H1 (cell line): ENCODE data around the gene DSG2. TPM values are rescaled to one million over a fixed set of nuclear protein-coding genes. Genes with fewer than 3 reads are reported as not detected.
A peak's percentile ranks its signal among the peaks of the same experiment; 100 is the strongest.

Experiments
- CTCF ChIA-PET: fragments of 300-600 bp; sonication (Branson Sonifier 250); formaldehyde crosslinking; loops from one replicate; lab custom pipeline; 2021; ENCODE audit not compliant: partially characterized antibody; lab: Charles Lee
- POLR2A ChIA-PET: fragments of 300-600 bp; sonication (Branson Sonifier 250); formaldehyde crosslinking; loops from one replicate; lab custom pipeline; 2021; ENCODE audit warnings: inconsistent platforms; ENCODE audit not compliant: partially characterized antibody; lab: Charles Lee
- DNase-seq, 2 experiments: peaks; one replicate each; pipeline versions ENCODE4 v3.0.0 to v3.0.0-alpha.2; 2010 to 2022; ENCODE audit warnings: low spot score in 2 of 2, low read depth in 1 of 2, mixed read lengths in 1 of 2
- FAIRE-seq: peaks from 2 replicates; lab custom pipeline; 2011; peaks lifted over from hg19 to GRCh38; lab: Jason Lieb, UNC
- H2AFZ ChIP-seq: 2 replicates; pipeline ENCODE4 v1.8.1; 2012; ENCODE audit warnings: low read length, inconsistent platforms
- H2AK5ac ChIP-seq: 2 replicates; pipeline ENCODE4 v1.6.1; 2013; ENCODE audit warnings: low read depth, low read length
- H2BK120ac ChIP-seq: replicated peaks from 2 replicates; pipeline ENCODE3; 2013; ENCODE audit warnings: low read depth, low read length, inconsistent platforms
- H2BK12ac ChIP-seq: 2 replicates; pipeline ENCODE4 v1.6.1; 2013; ENCODE audit warnings: low read depth, low read length
- H2BK15ac ChIP-seq: 2 replicates; pipeline ENCODE4 v1.6.1; 2013; ENCODE audit warnings: low read length
- H2BK20ac ChIP-seq: 2 replicates; pipeline ENCODE4 v1.6.1; 2013; ENCODE audit warnings: low read length
- H2BK5ac ChIP-seq: 2 replicates; pipeline ENCODE4 v1.6.1; 2013; ENCODE audit warnings: low read depth, low read length
- H3K14ac ChIP-seq: 2 replicates; pipeline ENCODE4 v1.6.1; 2013; ENCODE audit warnings: inconsistent platforms; ENCODE audit not compliant: insufficient read length
- H3K18ac ChIP-seq: 2 replicates; pipeline ENCODE4 v1.6.1; 2013; ENCODE audit warnings: low read length; ENCODE audit errors: extremely low read depth
- H3K23ac ChIP-seq: 2 replicates; pipeline ENCODE4 v1.6.1; 2013; ENCODE audit warnings: inconsistent platforms; ENCODE audit not compliant: insufficient read length
- H3K23me2 ChIP-seq: 2 replicates; pipeline ENCODE4 v1.6.1; 2013; ENCODE audit warnings: low read depth, low read length
- H3K27ac ChIP-seq: 2 replicates; pipeline ENCODE4 v1.6.1; 2011; ENCODE audit warnings: low read depth, low read length, inconsistent platforms
- H3K27me3 ChIP-seq, 4 experiments: replicated peaks in 1 of 4; 1 replicate in 1 of 4; 2 replicates in 3 of 4; pipeline versions ENCODE4 v1.6.1 to v1.8.1; 2011 to 2013; ENCODE audit warnings: low read length in 3 of 4, mild to moderate bottlenecking in 3 of 4, inconsistent platforms in 2 of 4, mixed read lengths in 2 of 4, moderate library complexity in 1 of 4; ENCODE audit not compliant: control insufficient read depth in 3 of 4, insufficient read depth in 3 of 4; ENCODE audit errors: extremely low read depth in 1 of 4
- H3K36me3 ChIP-seq, 4 experiments: 2 replicates each; pipeline versions ENCODE4 v1.6.1 to v1.8.1; 2011 to 2013; ENCODE audit warnings: mild to moderate bottlenecking in 4 of 4, low read length in 3 of 4, moderate library complexity in 2 of 4, control low read depth in 1 of 4, inconsistent platforms in 1 of 4; ENCODE audit not compliant: insufficient read depth in 4 of 4, control insufficient read depth in 2 of 4
- H3K4ac ChIP-seq: replicated peaks from 2 replicates; pipeline ENCODE3; 2013; ENCODE audit warnings: low read length, low read depth, mixed read lengths, inconsistent platforms; ENCODE audit not compliant: insufficient read length
- H3K4me1 ChIP-seq, 4 experiments: replicated peaks in 1 of 4; 1 replicate in 1 of 4; 2 replicates in 3 of 4; pipeline versions ENCODE4 v1.6.1 to v1.8.1; 2011 to 2013; ENCODE audit warnings: low read length in 3 of 4, inconsistent platforms in 2 of 4, mixed read lengths in 1 of 4; ENCODE audit not compliant: insufficient read depth in 4 of 4, control insufficient read depth in 3 of 4
- H3K4me2 ChIP-seq, 2 experiments: 2 replicates each; pipeline versions ENCODE4 v1.6.1 to v1.8.1; 2011 to 2013; ENCODE audit warnings: low read depth in 2 of 2, low read length in 2 of 2, control low read depth in 1 of 2, inconsistent platforms in 1 of 2, mild to moderate bottlenecking in 1 of 2; ENCODE audit not compliant: insufficient read depth in 1 of 2
- H3K4me3 ChIP-seq, 4 experiments: fragments of 200-600, 300-600 bp in 1 of 4; sonication (generic), shearing (Covaris generic), sonication (Bioruptor Twin) in 1 of 4; 2 replicates each; pipeline versions ENCODE4 v1.5.1 to v1.8.1; 2011 to 2016; ENCODE audit warnings: low read length in 4 of 4, low read depth in 3 of 4, control low read depth in 2 of 4, inconsistent platforms in 2 of 4, mild to moderate bottlenecking in 2 of 4, mixed read lengths in 1 of 4, moderate library complexity in 1 of 4; ENCODE audit not compliant: insufficient read depth in 2 of 4; ENCODE audit errors: extremely low read depth in 1 of 4
- H3K56ac ChIP-seq: replicated peaks from 2 replicates; pipeline ENCODE3; 2013; ENCODE audit warnings: low read depth, mild to moderate bottlenecking, mixed read lengths, low read length, inconsistent platforms; ENCODE audit not compliant: insufficient read length
- H3K79me1 ChIP-seq: 2 replicates; pipeline ENCODE4 v1.6.1; 2013; ENCODE audit warnings: low read depth, low read length, control low read depth
- H3K79me2 ChIP-seq, 2 experiments: 2 replicates each; pipeline versions ENCODE4 v1.6.1 to v1.8.1; 2012 to 2013; ENCODE audit warnings: low read length in 2 of 2, mild to moderate bottlenecking in 2 of 2, inconsistent platforms in 1 of 2; ENCODE audit not compliant: insufficient read depth in 2 of 2, control insufficient read depth in 1 of 2
- H3K9ac ChIP-seq, 4 experiments: replicated peaks in 1 of 4; 1 replicate in 1 of 4; 2 replicates in 3 of 4; pipeline versions ENCODE4 v1.6.1 to v1.8.1; 2011 to 2013; ENCODE audit warnings: low read depth in 3 of 4, low read length in 3 of 4, control low read depth in 2 of 4, mild to moderate bottlenecking in 2 of 4, moderate library complexity in 2 of 4, inconsistent platforms in 1 of 4; ENCODE audit errors: extremely low read depth in 1 of 4
- H3K9me3 ChIP-seq, 2 experiments: 2 replicates each; pipeline versions ENCODE4 v1.6.1 to v1.8.1; 2012 to 2013; ENCODE audit warnings: mild to moderate bottlenecking in 2 of 2, moderate library complexity in 2 of 2, control low read depth in 1 of 2, inconsistent platforms in 1 of 2, low read depth in 1 of 2, low read length in 1 of 2, mixed read lengths in 1 of 2; ENCODE audit not compliant: insufficient read depth in 2 of 2
- H4K20me1 ChIP-seq, 2 experiments: replicated peaks in 1 of 2; 2 replicates each; pipeline versions ENCODE3 to v1.8.1; 2011 to 2013; ENCODE audit warnings: inconsistent platforms in 2 of 2, low read length in 2 of 2, mild to moderate bottlenecking in 1 of 2; ENCODE audit not compliant: insufficient read depth in 2 of 2, control insufficient read depth in 1 of 2
- H4K5ac ChIP-seq: 2 replicates; pipeline ENCODE4 v1.6.1; 2013; ENCODE audit warnings: low read length, low read depth, mixed read lengths, inconsistent platforms; ENCODE audit not compliant: insufficient read length
- H4K8ac ChIP-seq: 2 replicates; pipeline ENCODE4 v1.8.0; 2013; ENCODE audit warnings: mild to moderate bottlenecking, moderate library complexity, low read length, inconsistent platforms; ENCODE audit not compliant: insufficient read depth; ENCODE audit errors: extremely low read depth
- H4K91ac ChIP-seq: replicated peaks from 2 replicates; pipeline ENCODE3; 2013; ENCODE audit warnings: low read length, mixed read lengths, inconsistent platforms; ENCODE audit not compliant: insufficient read length
- CHD2 ChIP-seq: IDR thresholded peaks from 2 replicates; pipeline ENCODE4 v1.6.1; 2012; ENCODE audit warnings: low read length, improper control_type of control experiment
- E2F6 ChIP-seq: IDR thresholded peaks from 2 replicates; pipeline ENCODE4 v1.6.1; 2012; ENCODE audit warnings: inconsistent platforms
- FOSL1 ChIP-seq: IDR thresholded peaks from 2 replicates; pipeline ENCODE4 v1.6.1; 2011; ENCODE audit warnings: mild to moderate bottlenecking, low read depth, low read length, moderate library complexity; ENCODE audit not compliant: insufficient read depth
- RAD21 ChIP-seq, 2 experiments: IDR thresholded peaks in 1 of 2; conservative IDR thresholded peaks in 1 of 2; 2 replicates each; pipeline ENCODE4 v1.6.1; 2011; ENCODE audit warnings: low read depth in 2 of 2, low read length in 2 of 2, improper control_type of control experiment in 1 of 2, inconsistent platforms in 1 of 2, mild to moderate bottlenecking in 1 of 2, moderate library complexity in 1 of 2
- TAF1 ChIP-seq: IDR thresholded peaks from 2 replicates; pipeline ENCODE4 v1.6.1; 2011; ENCODE audit warnings: mild to moderate bottlenecking, low read depth, low read length
- TBP ChIP-seq: IDR thresholded peaks from 2 replicates; pipeline ENCODE4 v1.6.1; 2011; ENCODE audit warnings: low read depth, low read length, improper control_type of control experiment
- YY1 ChIP-seq: IDR thresholded peaks from 2 replicates; pipeline ENCODE4 v1.6.1; 2011; ENCODE audit warnings: low read depth, mild to moderate bottlenecking, low read length
- ZNF274 ChIP-seq: IDR thresholded peaks from 2 replicates; pipeline ENCODE4 v1.7.0; 2012; ENCODE audit warnings: low read length, borderline replicate concordance; ENCODE audit errors: extremely low read depth
- whole genome bisulfite sequencing, 2 experiments: shearing (Covaris generic) in 1 of 2; methylation state at CpG; one replicate each; pipeline versions ENCODE4 v1.1.6 to v1.1.7; 2013 to 2015; ENCODE audit warnings: low lambda C conversion rate in 2 of 2, mixed read lengths in 2 of 2, inconsistent platforms in 1 of 2, low coverage in 1 of 2, missing lambda C conversion rate in 1 of 2; ENCODE audit not compliant: insufficient replicate concordance in 2 of 2, insufficient coverage in 1 of 2, insufficient read length in 1 of 2; ENCODE audit errors: extremely low coverage in 1 of 2, missing lambda C conversion rate in 1 of 2; 5-methylcytosine and 5-hydroxymethylcytosine counted together
- polyA plus RNA-seq, 7 experiments: library from polyadenylated mRNA; depleted of rRNA in 3 of 7; stranded (reverse) in 5 of 7; unstranded in 2 of 7; fragments of >200 nt in 5 of 7; fragments of 200-250 nt in 2 of 7; gene quantifications; 1 replicate in 5 of 7; 2 replicates in 1 of 7; 4 replicates in 1 of 7; pipeline versions ENCODE4 v1.2.1 to v1.2.3, GENCODE V29; 2011 to 2013; ENCODE audit warnings: missing spikeins in 2 of 7, mixed read lengths in 2 of 7
- total RNA-seq: library from RNA; stranded (reverse); fragmentation: NEBNext Ultra II Directional; extraction: Animal tissue kit (Norgen Biotek cat#: 25700); gene quantifications from 2 replicates; pipeline ENCODE4 v1.2.1, GENCODE V29; 2021

Gene DSG2
- total and polyA plus RNA-seq, 2 of the 8 experiments (the other 6 are each of a cell fraction or from before 2014, with no cell fraction given): 60.1 to 144 TPM

GRCh38 chr18:31565345-31565744, 67.4 kb downstream of the DSG2 start:
- Histone ChIP-seq H2AK5ac (no peak overlapping the region), H2BK12ac (peak overlapping the region; percentile 60; the same call in 1 of the 2 replicates), H3K4me3 (no peak overlapping the region), H4K20me1 (no peaks in the 10 kb centered on the region), H3K79me1 (no peaks in the 10 kb centered on the region), H3K4ac (no peak overlapping the region), H3K9ac (no peak overlapping the region), H2BK15ac (no peak overlapping the region), H3K27me3 (no peaks in the 10 kb centered on the region), H3K23me2 (no peaks in the 10 kb centered on the region), H3K9me3 (no peaks in the 10 kb centered on the region), H3K27ac (no peak overlapping the region), H4K5ac (no peak overlapping the region), H2BK5ac (no peak overlapping the region), H3K36me3 (no peaks in the 10 kb centered on the region), H2AFZ (no peak overlapping the region), H3K56ac (no peak overlapping the region), H3K14ac (no peak overlapping the region), H3K4me1 (no peaks in the 10 kb centered on the region), H2BK20ac (no peak overlapping the region), H4K8ac (no peak overlapping the region), H3K23ac (no peak overlapping the region), H3K79me2 (no peaks in the 10 kb centered on the region), H3K4me2 (no peak overlapping the region), H2BK120ac (no peak overlapping the region), H3K18ac (no peak overlapping the region), H4K91ac (no peak overlapping the region)
- DNase-seq: no peak
- CTCF ChIA-PET: interaction anchor here (0.9 to 3.9 kb wide), 5 partner anchors 9 to 21 kb away, joined by 3 to 14 read pairs (median 3); no protein-coding TSS in a partner anchor
- WGBS, 2 experiments: 81% methylated on average over 2 of the region's 2 CpGs; no CpG with 5 or more reads in 1 of the 2 experiments
- FAIRE-seq: no peak
- POLR2A ChIA-PET: no interaction called here
- TF ChIP-seq TBP (no peak), TAF1 (no peak), FOSL1 (no peak), RAD21 (IDR thresholded peaks at IDR 0.05 in 1 of 2, conservative IDR thresholded peaks at IDR 0.05 in 1 of 2; ENCODE audit: low read depth in 2 of 2, low read length in 2 of 2) (no peak), YY1 (no peak), ZNF274 (no peak), CHD2 (no peak), E2F6 (no peak)
